ENCODE results near the gene JAGN1.
"Not testable (repeated sequence)": the region's sequence is repeated elsewhere in the genome, so short reads cannot be mapped to it uniquely, and the experiment has no call there.

The JAGN1 gene

DNA sequence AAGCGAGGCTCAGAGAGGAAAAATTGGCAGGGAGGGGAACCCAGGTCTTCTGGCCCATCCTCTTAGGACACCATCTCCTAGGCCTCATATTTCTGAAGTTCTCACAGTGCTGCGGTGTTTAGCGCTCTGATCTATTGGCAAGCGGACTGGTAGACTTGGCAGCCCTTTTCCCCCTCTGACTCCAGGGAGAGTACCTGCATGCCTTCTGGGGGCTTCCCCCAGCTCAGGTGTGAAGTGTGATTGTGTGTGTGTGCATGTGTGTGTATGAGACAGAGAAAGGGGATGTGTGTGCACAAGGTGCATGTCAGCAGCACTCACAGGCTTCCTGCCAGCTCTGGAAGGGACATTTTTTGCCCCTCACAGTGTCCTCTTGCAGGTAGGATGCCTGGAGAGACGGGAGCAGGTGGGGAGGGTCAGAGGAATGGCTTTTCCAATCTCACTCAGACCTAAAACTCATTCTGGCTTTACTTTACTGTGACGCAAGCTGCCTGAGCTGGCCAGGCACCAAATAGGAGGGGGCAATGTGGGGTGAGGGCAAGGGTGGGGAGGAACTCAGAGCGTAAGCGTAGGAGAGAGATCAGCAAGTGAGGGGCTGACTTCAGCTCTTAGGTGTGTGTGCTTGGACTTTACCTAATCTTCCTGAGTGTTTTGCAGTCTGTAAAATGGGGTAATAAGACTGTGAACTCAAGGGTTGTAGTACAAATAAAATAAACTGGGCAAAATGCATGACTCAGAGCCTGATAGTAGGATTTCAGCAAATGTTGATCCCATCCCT, 8.2 kb downstream of the JAGN1 start:
- no peak for DNase-seq (ENCODE audit: low spot score)

DNA sequence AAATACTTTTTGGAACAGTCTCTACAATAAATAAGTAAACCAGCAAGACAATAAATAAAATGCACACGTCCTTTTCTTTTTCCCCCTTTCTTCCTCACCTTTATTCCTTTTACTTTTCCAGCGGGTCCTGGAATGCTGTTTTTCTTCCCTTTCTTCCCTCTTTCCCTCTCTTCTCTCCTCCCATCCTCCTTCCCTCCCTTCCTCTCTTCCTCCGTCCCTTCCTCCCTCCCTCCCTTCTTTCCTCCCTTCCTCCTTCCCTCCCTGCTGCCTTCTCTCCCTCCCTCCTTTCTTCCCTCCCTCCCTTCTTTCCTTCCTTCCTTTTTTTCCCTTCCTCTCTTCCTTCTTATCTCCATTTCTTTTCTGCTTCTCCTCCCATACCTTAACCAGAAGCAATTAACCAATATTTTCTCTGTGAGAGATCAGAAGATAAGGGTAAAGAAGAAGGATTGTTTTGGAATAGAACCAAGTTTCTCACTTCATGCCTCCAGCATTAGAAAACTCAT, 8.9 kb downstream of the JAGN1 start:
- DNase-seq (ENCODE audit: low spot score), result no peak

DNA sequence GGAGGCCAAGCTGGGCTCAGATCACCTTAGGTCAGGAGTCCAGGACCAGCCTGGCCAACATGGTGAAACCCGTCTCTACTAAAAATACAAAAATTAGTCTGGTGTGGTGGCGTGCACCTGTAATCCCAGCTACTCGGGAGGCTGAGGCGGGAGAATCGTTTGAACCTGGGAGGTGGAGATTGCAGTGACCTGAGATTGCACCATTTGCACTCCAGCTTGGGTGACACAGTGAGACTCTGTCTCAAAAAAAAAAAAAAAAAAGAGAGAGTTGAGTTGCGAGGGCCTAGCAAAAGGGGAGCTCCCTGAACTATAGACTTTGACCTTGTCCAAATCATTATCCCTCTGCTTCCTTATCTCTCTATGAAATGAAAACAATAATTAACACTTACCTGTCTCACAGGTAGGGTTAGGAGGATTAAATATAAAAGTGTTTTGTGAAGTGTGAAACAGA, 10.6 kb downstream of the JAGN1 start:
- DNase-seq (ENCODE audit: low spot score), result not testable (repeated sequence)

DNA sequence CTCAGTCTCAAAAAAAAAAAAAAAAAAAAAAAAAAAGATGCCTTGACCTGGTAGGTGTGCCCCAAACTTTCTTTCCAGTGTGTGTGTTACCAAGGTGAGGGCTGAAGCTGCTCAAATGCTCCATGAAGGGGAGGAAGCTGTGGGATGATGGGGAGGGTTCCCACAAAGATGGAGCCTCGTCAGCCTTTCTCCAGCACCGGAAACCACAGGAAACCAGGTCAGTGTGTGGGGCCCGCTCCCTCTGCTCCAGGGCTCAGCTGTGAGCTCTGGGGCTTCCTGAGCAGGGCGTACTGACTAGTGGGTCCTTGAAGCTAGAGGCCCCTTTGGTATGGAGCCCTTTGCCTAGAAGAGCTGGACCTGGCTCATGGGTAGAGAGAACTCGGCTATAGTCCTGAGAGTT, 11.6 kb downstream of the JAGN1 start:
- no peak for DNase-seq (ENCODE audit: low spot score)

DNA sequence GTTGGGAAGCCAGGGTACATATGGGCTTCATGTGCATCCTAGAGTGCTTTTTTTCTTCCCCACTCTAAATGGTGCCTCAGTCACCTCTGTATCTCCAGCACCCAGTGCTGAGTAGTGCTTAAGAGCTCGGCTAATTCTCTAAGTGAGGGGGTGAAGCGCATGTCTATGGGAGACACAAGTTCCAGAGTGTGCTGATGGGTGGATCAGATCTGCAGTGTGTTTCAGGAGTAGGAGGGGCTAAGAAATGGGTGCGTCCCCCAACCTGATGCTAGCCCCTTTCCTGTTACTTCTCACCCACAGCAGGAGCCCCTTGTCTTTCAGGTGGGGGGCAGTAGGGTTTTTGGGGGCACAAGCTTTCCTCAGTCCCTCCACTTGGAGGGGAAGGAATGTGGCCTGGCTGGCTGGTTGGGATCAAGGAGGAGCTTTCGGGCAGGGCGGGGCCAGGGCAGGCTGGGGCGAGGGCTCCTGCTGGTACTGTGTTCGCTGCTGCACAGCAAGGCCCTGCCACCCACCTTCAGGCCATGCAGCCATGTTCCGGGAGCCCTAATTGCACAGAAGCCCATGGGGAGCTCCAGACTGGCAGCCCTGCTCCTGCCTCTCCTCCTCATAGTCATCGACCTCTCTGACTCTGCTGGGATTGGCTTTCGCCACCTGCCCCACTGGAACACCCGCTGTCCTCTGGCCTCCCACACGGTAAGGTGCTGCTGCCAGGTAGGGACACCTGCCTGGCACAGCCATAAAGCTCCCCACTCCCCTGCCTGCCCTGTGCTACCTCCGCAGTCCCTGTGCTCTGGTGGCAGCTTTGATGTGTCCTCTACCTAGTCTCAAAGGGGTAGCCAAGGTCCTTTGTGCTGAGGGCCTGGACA, 12.2 kb downstream of the JAGN1 start, which contains the start of gene IL17RE:
Gene IL17RE, plus strand, starts transcription at position 477 of the 866 bp plus-strand sequence. Its CDS starts 85 bp downstream, at position 562.
- peak; percentile 37 for DNase-seq (ENCODE audit: low spot score)

DNA sequence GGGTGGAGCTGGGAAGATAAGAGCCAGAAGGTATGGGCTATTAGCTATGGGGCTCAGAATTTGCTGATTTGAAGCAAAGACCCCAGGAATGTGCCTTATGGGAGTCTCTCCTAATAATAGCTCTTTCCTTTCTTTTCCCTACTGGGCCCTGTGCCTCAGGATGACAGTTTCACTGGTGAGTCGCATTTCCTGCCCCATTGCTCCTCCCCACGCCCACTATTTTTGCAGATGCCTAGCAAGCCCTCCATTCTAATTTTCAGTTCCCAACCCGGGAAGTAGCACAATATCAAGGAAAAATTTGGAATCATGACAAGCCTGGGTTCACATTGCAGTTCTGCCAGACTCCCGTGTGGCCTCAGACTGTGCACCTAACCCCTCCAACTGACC, 12.8 kb downstream of the JAGN1 start:
- no peak for DNase-seq (ENCODE audit: low spot score)

DNA sequence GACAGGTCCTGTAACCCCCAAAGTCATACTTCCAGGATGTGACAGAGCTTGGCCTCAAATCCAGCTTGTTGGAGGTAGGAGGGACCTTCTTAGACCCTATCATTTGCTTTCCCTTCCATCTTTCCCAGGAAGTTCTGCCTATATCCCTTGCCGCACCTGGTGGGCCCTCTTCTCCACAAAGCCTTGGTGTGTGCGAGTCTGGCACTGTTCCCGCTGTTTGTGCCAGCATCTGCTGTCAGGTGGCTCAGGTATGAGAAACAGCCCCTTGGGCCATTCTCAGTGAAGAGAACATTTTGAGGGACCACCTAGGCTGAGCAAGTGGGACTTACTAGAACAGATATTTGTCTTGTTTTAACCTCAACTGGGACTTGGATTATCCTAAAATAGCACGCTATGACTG, 13.5 kb downstream of the JAGN1 start:
- DNase-seq (ENCODE audit: low spot score), result no peak

DNA sequence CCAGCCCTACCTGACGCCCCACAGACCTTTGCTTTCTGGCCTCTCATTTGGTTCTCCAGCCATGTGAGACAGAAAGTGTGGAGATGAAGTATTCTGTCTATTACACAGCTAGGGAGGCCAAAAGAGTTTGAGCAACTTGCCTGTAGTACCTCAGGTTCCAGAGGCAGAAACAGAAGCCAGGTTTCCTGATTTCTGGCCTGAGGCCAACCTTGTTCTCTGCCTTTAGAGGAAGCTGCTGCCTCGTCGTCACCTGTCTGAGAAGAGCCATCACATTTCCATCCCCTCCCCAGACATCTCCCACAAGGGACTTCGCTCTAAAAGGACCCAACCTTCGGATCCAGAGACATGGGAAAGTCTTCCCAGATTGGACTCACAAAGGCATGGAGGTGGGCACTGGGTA, 16.1 kb downstream of the JAGN1 start:
- DNase-seq (ENCODE audit: low spot score), result no peak

DNA sequence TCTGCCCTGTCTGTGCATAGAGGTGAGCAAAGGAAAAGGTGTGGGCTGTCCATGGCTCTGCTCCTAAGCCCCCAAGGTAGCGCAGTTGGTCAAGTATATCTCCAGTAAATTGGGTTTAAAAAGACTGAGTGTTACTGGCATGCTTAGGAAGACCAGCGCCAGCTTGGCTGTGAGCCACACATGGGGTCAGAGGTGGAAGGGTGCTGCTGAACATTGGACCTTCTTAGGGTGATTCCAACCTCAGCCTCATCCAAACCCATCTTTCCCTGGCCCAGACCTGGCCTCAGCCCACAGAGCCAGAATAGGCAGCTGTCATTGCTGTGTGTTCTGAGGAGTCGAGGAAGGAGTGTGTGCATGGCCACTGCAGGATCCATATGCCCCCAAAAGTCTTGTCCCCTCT, 17.9 kb downstream of the JAGN1 start:
- DNase-seq (ENCODE audit: low spot score), result no peak

DNA sequence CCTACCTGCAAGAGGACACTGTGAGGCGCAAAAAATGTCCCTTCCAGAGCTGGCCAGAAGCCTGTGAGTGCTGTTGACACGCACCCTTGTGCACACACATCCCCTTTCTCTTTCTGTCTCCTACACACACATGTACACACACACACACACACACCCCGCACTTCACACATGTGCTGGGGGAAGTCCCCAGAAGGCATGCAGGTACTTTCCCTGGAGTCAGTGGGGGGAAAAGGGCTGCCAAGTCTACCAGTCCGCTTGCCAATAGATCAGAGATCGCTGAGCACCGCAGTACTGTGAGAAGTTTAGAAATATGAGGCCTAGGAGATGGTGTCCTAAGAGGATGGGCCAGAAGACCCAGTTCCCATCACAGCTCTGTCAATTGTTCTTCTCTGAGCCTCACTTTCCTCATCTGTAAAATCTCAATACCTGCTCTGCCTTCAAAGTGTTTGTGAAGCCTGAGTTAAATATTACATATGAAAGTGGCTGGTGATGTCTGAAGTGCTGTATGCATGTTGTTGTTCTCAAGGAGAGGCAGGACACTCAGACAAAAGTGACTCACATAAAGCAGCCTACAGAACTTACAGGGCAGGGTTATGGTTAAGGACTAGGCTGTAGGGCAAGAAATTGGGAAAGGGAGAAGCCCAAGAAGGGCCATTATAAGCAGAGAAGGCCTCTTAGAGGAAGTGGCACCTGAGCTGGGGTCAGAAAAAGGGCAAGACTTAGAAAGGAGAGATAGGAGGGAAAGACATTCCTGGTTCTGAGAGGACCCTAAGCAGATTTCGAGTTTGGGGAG, 19.0 kb downstream of the JAGN1 start:
- DNase-seq (ENCODE audit: low spot score), result no peak

DNA sequence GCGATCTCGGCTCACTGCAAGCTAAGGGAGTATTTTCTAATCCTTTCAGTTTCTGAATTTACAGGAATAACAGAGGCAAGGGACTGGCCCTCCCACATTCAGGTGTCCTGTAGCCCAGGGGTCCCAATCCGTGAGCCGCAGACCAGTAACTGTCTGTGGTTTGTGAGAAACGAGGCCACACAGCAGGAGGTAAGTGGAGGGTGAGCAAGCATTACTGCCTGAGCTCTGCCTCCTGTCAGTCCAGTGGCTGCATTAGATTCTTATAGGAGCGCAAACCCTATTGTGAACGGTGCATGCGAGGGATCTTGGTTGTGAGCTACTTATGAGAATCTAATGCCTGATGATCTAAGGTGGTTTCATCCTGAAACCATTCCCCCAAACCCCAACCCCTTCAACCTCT, 21.5 kb downstream of the JAGN1 start:
- no peak for DNase-seq (ENCODE audit: low spot score)

DNA sequence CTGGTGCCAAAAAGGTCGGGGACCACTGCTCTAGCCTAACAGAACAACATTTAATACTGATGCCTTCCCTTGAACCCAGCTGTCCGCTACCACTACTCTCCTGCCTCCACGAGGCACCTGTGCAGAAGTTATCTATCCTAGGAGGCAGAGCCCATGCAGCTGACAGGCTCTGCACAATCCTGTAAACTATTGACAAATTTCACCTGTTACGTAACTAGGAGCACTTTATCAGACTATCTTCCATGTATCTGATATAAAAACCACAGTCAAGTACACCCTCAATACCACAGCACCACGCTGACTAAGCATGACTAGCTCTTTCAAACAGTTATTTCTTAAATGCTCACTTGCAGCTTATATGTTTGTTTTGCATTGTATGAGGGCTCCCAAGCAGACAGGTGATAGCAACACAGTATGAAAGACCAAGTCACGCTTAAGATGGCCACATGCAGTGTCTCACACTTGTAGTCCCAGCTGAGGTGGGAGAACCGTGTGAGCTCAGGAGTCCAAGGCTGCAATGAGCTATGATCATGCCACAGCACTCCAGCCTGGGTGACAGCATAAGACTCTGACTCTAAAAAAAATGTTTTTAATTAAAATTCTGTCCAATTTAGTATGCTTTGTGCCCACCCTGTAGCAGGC, 22.0 kb downstream of the JAGN1 start:
- no peak for DNase-seq (ENCODE audit: low spot score)

DNA sequence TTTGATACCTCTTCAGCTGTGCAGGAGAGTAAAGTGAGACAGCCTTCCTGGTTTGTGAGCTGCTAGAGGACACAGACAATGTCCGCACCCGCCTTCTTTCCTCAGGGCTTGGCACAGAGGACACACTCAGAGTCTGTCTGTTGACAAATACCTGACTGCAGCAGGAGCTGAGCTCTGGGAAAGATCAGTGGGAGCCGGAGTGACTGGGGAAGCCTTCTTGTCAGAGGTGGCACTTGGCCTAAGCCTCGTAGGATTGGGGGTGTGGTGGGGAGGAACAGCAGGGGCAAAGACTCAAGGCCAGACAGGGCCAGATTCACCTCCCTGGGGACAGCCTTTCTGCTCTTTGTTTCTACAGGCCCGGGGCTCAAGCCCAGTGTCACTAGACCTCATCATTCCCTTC, 23.2 kb downstream of the JAGN1 start:
- DNase-seq (ENCODE audit: low spot score), result no peak

DNA sequence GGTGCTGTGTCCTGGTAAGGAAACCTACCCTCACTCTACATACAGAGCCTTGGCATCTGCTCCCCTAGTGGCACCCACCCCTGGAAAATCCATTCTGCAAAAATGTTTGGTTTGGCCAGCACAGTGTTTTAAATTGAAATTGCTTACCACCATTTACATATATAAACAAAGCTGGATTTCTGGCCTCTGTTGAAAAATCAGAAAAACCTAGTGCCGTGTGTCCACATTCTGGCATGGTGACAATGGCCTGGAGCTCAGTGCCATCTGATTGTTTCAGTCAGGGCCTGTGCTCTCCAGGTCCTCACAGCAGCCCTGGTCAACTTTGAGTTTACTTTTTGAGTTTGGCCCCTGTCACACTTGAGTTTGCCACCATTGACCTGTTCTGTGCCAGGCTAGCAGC, 23.6 kb downstream of the JAGN1 start:
- no peak for DNase-seq (ENCODE audit: low spot score)

DNA sequence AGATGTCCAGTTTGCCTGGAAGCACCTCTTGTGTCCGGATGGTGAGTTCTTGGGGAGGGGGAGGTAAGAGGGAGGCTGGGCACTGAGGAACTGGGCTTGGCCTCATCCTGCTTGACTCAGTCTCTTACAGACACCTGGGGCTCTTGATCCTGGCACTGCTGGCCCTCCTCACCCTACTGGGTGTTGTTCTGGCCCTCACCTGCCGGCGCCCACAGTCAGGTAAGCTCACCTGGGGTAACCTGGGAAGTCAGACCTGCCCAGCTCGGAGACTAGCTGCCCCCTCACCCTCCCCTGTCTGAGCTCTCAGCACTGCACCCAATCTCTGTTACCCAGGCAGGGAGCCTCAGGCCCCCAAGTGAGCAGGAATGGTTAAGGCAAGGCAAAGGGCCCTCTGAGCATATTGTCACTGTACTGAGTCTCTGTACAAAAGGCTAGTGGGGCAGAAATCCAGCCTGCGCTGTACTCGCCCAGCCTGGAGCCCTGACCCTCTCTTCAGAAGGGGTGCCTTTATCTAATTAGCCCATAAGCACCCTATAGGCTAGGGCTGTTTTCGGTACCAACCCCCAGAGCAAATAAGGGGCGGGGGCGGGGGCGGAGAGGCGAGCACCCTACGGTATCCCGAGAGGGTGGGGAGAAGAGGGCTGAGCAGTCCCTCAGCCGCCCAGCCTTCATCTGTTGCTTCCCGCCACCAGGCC, 24.3 kb downstream of the JAGN1 start:
- DNase-seq (ENCODE audit: low spot score), result no peak

DNA sequence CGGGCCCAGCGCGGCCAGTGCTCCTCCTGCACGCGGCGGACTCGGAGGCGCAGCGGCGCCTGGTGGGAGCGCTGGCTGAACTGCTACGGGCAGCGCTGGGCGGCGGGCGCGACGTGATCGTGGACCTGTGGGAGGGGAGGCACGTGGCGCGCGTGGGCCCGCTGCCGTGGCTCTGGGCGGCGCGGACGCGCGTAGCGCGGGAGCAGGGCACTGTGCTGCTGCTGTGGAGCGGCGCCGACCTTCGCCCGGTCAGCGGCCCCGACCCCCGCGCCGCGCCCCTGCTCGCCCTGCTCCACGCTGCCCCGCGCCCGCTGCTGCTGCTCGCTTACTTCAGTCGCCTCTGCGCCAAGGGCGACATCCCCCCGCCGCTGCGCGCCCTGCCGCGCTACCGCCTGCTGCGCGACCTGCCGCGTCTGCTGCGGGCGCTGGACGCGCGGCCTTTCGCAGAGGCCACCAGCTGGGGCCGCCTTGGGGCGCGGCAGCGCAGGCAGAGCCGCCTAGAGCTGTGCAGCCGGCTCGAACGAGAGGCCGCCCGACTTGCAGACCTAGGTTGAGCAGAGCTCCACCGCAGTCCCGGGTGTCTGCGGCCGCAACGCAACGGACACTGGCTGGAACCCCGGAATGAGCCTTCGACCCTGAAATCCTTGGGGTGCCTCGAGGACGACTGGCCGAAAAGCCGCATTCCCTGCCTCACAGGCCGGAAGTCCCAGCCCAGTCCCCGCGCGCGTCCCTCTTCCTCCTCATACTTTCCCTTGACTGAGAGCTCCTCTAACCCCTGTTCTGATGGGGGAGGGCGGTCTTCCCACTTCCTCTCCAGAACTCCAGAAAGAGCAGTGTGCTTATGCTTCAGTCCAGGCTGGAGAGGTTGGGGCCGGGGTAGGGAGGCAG, 25.1 kb downstream of the JAGN1 start:
- DNase-seq (ENCODE audit: low spot score), result no peak

DNA sequence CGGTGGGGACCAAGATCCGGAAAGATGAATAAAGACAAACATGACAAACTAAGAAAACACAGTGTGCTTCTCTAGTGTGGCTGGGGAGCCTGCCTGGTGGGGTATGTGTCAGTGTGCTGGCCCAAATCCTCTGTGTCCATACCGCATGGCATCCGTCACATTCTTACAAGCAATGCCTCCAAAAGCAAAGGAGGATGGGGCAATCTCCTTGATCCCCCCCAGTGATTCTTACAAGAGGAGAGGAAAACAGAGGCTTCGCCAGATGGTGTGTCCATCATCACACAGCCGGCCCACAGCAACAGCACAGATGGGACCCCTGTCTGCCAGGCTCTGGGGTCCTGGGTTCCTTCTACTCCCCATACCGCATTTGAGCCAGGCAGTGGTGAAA, 25.9 kb downstream of the JAGN1 start:
- DNase-seq (ENCODE audit: low spot score), result no peak

DNA sequence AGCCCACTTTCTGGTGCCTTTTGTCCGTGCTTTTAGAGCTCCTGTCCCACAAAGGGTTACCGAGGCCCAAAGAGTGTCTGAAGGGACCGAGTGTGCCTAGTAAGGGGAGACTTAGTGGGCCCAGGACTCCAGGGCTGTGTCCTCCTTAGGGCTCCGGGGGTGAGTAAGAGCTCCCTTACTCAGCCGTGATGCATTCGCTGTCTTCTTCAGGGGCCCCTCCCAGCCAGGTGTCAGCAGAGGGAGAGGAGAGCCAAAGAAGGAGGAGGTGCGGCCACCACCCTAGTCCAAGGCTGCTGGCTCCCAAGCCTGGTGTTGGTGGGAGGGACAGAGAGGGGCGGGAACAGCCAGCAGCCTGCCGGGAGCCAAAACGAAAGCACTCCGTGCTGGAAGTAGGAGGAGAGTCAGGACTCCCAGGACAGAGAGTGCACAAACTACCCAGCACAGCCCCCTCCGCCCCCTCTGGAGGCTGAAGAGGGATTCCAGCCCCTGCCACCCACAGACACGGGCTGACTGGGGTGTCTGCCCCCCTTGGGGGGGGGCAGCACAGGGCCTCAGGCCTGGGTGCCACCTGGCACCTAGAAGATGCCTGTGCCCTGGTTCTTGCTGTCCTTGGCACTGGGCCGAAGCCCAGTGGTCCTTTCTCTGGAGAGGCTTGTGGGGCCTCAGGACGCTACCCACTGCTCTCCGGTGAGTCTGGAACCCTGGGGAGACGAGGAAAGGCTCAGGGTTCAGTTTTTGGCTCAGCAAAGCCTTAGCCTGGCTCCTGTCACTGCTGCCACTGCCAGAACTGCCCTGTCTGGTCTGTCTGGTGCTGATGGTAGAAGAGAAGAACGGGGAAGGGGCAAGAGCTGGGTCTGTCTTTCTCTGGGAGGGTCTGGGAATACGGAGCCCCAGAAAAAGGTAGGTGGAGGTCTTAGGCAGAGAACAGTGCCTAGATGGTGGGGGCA, 26.6 kb downstream of the JAGN1 start, which contains the start of gene IL17RC:
Gene IL17RC, plus strand, starts transcription at position 365 of the 947 bp plus-strand sequence. Its CDS starts 218 bp downstream, at position 583.
- DNase-seq (ENCODE audit: low spot score), result peak; percentile 40

DNA sequence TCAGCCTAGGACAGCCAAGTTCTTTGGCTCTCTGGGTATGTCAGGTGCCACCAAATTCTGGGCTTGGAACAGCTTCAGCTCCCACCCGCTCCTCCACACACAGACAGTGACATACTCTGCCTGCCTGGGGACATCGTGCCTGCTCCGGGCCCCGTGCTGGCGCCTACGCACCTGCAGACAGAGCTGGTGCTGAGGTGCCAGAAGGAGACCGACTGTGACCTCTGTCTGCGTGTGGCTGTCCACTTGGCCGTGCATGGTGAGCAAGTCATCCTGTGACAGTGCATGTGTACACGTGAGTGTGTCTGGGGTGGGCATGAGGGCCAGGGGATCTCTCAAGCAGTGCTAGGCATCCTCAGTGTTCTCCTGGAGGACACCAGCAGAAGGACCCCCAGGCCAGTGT, 27.4 kb downstream of the JAGN1 start:
- no peak for DNase-seq (ENCODE audit: low spot score)

Measured in putamen (tissue), 1 donor.